H1 (cell line): ENCODE measurements around the gene PSMA5. TPM values are rescaled to one million over a fixed set of nuclear protein-coding genes. Genes with fewer than 3 reads are reported as not detected.

ENCODE experiments used
- CTCF ChIA-PET: fragments of 300-600 bp; sonication (Branson Sonifier 250); formaldehyde crosslinking; loops from one replicate; lab custom pipeline; 2021; ENCODE audit not compliant: partially characterized antibody; lab: Charles Lee
- POLR2A ChIA-PET: fragments of 300-600 bp; sonication (Branson Sonifier 250); formaldehyde crosslinking; loops from one replicate; lab custom pipeline; 2021; ENCODE audit warnings: inconsistent platforms; ENCODE audit not compliant: partially characterized antibody; lab: Charles Lee
- DNase-seq, 2 experiments: peaks; one replicate each; pipeline versions ENCODE4 v3.0.0 to v3.0.0-alpha.2; 2010 to 2022; ENCODE audit warnings: low spot score in 2 of 2, low read depth in 1 of 2, mixed read lengths in 1 of 2
- FAIRE-seq: peaks from 2 replicates; lab custom pipeline; 2011; peaks lifted over from hg19 to GRCh38; lab: Jason Lieb, UNC
- H2AFZ ChIP-seq: 2 replicates; pipeline ENCODE4 v1.8.1; 2012; ENCODE audit warnings: low read length, inconsistent platforms
- H2AK5ac ChIP-seq: 2 replicates; pipeline ENCODE4 v1.6.1; 2013; ENCODE audit warnings: low read depth, low read length
- H2BK120ac ChIP-seq: replicated peaks from 2 replicates; pipeline ENCODE3; 2013; ENCODE audit warnings: low read depth, low read length, inconsistent platforms
- H2BK12ac ChIP-seq: 2 replicates; pipeline ENCODE4 v1.6.1; 2013; ENCODE audit warnings: low read depth, low read length
- H2BK15ac ChIP-seq: 2 replicates; pipeline ENCODE4 v1.6.1; 2013; ENCODE audit warnings: low read length
- H2BK20ac ChIP-seq: 2 replicates; pipeline ENCODE4 v1.6.1; 2013; ENCODE audit warnings: low read length
- H2BK5ac ChIP-seq: 2 replicates; pipeline ENCODE4 v1.6.1; 2013; ENCODE audit warnings: low read depth, low read length
- H3K14ac ChIP-seq: 2 replicates; pipeline ENCODE4 v1.6.1; 2013; ENCODE audit warnings: inconsistent platforms; ENCODE audit not compliant: insufficient read length
- H3K18ac ChIP-seq: 2 replicates; pipeline ENCODE4 v1.6.1; 2013; ENCODE audit warnings: low read length; ENCODE audit errors: extremely low read depth
- H3K23ac ChIP-seq: 2 replicates; pipeline ENCODE4 v1.6.1; 2013; ENCODE audit warnings: inconsistent platforms; ENCODE audit not compliant: insufficient read length
- H3K23me2 ChIP-seq: 2 replicates; pipeline ENCODE4 v1.6.1; 2013; ENCODE audit warnings: low read depth, low read length
- H3K27ac ChIP-seq: 2 replicates; pipeline ENCODE4 v1.6.1; 2011; ENCODE audit warnings: low read depth, low read length, inconsistent platforms
- H3K27me3 ChIP-seq, 4 experiments: replicated peaks in 1 of 4; 1 replicate in 1 of 4; 2 replicates in 3 of 4; pipeline versions ENCODE4 v1.6.1 to v1.8.1; 2011 to 2013; ENCODE audit warnings: low read length in 3 of 4, mild to moderate bottlenecking in 3 of 4, inconsistent platforms in 2 of 4, mixed read lengths in 2 of 4, moderate library complexity in 1 of 4; ENCODE audit not compliant: control insufficient read depth in 3 of 4, insufficient read depth in 3 of 4; ENCODE audit errors: extremely low read depth in 1 of 4
- H3K36me3 ChIP-seq, 4 experiments: 2 replicates each; pipeline versions ENCODE4 v1.6.1 to v1.8.1; 2011 to 2013; ENCODE audit warnings: mild to moderate bottlenecking in 4 of 4, low read length in 3 of 4, moderate library complexity in 2 of 4, control low read depth in 1 of 4, inconsistent platforms in 1 of 4; ENCODE audit not compliant: insufficient read depth in 4 of 4, control insufficient read depth in 2 of 4
- H3K4ac ChIP-seq: replicated peaks from 2 replicates; pipeline ENCODE3; 2013; ENCODE audit warnings: low read length, low read depth, mixed read lengths, inconsistent platforms; ENCODE audit not compliant: insufficient read length
- H3K4me1 ChIP-seq, 4 experiments: replicated peaks in 1 of 4; 1 replicate in 1 of 4; 2 replicates in 3 of 4; pipeline versions ENCODE4 v1.6.1 to v1.8.1; 2011 to 2013; ENCODE audit warnings: low read length in 3 of 4, inconsistent platforms in 2 of 4, mixed read lengths in 1 of 4; ENCODE audit not compliant: insufficient read depth in 4 of 4, control insufficient read depth in 3 of 4
- H3K4me2 ChIP-seq, 2 experiments: 2 replicates each; pipeline versions ENCODE4 v1.6.1 to v1.8.1; 2011 to 2013; ENCODE audit warnings: low read depth in 2 of 2, low read length in 2 of 2, control low read depth in 1 of 2, inconsistent platforms in 1 of 2, mild to moderate bottlenecking in 1 of 2; ENCODE audit not compliant: insufficient read depth in 1 of 2
- H3K4me3 ChIP-seq, 4 experiments: fragments of 200-600, 300-600 bp in 1 of 4; sonication (generic), shearing (Covaris generic), sonication (Bioruptor Twin) in 1 of 4; 2 replicates each; pipeline versions ENCODE4 v1.5.1 to v1.8.1; 2011 to 2016; ENCODE audit warnings: low read length in 4 of 4, low read depth in 3 of 4, control low read depth in 2 of 4, inconsistent platforms in 2 of 4, mild to moderate bottlenecking in 2 of 4, mixed read lengths in 1 of 4, moderate library complexity in 1 of 4; ENCODE audit not compliant: insufficient read depth in 2 of 4; ENCODE audit errors: extremely low read depth in 1 of 4
- H3K56ac ChIP-seq: replicated peaks from 2 replicates; pipeline ENCODE3; 2013; ENCODE audit warnings: low read depth, mild to moderate bottlenecking, mixed read lengths, low read length, inconsistent platforms; ENCODE audit not compliant: insufficient read length
- H3K79me1 ChIP-seq: 2 replicates; pipeline ENCODE4 v1.6.1; 2013; ENCODE audit warnings: low read depth, low read length, control low read depth
- H3K79me2 ChIP-seq, 2 experiments: 2 replicates each; pipeline versions ENCODE4 v1.6.1 to v1.8.1; 2012 to 2013; ENCODE audit warnings: low read length in 2 of 2, mild to moderate bottlenecking in 2 of 2, inconsistent platforms in 1 of 2; ENCODE audit not compliant: insufficient read depth in 2 of 2, control insufficient read depth in 1 of 2
- H3K9ac ChIP-seq, 4 experiments: replicated peaks in 1 of 4; 1 replicate in 1 of 4; 2 replicates in 3 of 4; pipeline versions ENCODE4 v1.6.1 to v1.8.1; 2011 to 2013; ENCODE audit warnings: low read depth in 3 of 4, low read length in 3 of 4, control low read depth in 2 of 4, mild to moderate bottlenecking in 2 of 4, moderate library complexity in 2 of 4, inconsistent platforms in 1 of 4; ENCODE audit errors: extremely low read depth in 1 of 4
- H3K9me3 ChIP-seq, 2 experiments: 2 replicates each; pipeline versions ENCODE4 v1.6.1 to v1.8.1; 2012 to 2013; ENCODE audit warnings: mild to moderate bottlenecking in 2 of 2, moderate library complexity in 2 of 2, control low read depth in 1 of 2, inconsistent platforms in 1 of 2, low read depth in 1 of 2, low read length in 1 of 2, mixed read lengths in 1 of 2; ENCODE audit not compliant: insufficient read depth in 2 of 2
- H4K20me1 ChIP-seq, 2 experiments: replicated peaks in 1 of 2; 2 replicates each; pipeline versions ENCODE3 to v1.8.1; 2011 to 2013; ENCODE audit warnings: inconsistent platforms in 2 of 2, low read length in 2 of 2, mild to moderate bottlenecking in 1 of 2; ENCODE audit not compliant: insufficient read depth in 2 of 2, control insufficient read depth in 1 of 2
- H4K5ac ChIP-seq: 2 replicates; pipeline ENCODE4 v1.6.1; 2013; ENCODE audit warnings: low read length, low read depth, mixed read lengths, inconsistent platforms; ENCODE audit not compliant: insufficient read length
- H4K8ac ChIP-seq: 2 replicates; pipeline ENCODE4 v1.8.0; 2013; ENCODE audit warnings: mild to moderate bottlenecking, moderate library complexity, low read length, inconsistent platforms; ENCODE audit not compliant: insufficient read depth; ENCODE audit errors: extremely low read depth
- H4K91ac ChIP-seq: replicated peaks from 2 replicates; pipeline ENCODE3; 2013; ENCODE audit warnings: low read length, mixed read lengths, inconsistent platforms; ENCODE audit not compliant: insufficient read length
- ASH2L ChIP-seq: fragments of 200-600, 300-600 bp; sonication (generic); IDR thresholded peaks from one replicate; pipeline ENCODE4 v1.7.1; 2017; ENCODE audit warnings: low read length
- ATF2 ChIP-seq: IDR thresholded peaks from 2 replicates; pipeline ENCODE4 v1.6.1; 2012; ENCODE audit warnings: low read length, inconsistent platforms
- BRCA1 ChIP-seq: IDR thresholded peaks from 2 replicates; pipeline ENCODE4 v1.6.1; 2012; ENCODE audit warnings: low read depth, low read length, improper control_type of control experiment
- CBX8 ChIP-seq: fragments of 300-800, 300-1000 bp; sonication (generic); IDR thresholded peaks from 2 replicates; pipeline ENCODE4 v1.7.1; 2016; ENCODE audit warnings: low read depth, low read length, borderline replicate concordance
- EP300 ChIP-seq, 2 experiments: IDR thresholded peaks; 1 replicate in 1 of 2; 2 replicates in 1 of 2; pipeline ENCODE4 v1.6.1; 2011 to 2012; ENCODE audit warnings: low read depth in 2 of 2, low read length in 2 of 2, mild to moderate bottlenecking in 2 of 2, borderline replicate concordance in 1 of 2, inconsistent platforms in 1 of 2, moderate library complexity in 1 of 2
- JUN ChIP-seq: IDR thresholded peaks from 2 replicates; pipeline ENCODE4 v1.6.1; 2011; ENCODE audit warnings: low read depth, mild to moderate bottlenecking, improper control_type of control experiment, low read length
- POLR2AphosphoS5 ChIP-seq: IDR thresholded peaks from 2 replicates; pipeline ENCODE4 v1.6.1; 2011; ENCODE audit warnings: low read depth, low read length
- RXRA ChIP-seq: IDR thresholded peaks from 2 replicates; pipeline ENCODE4 v1.6.1; 2011; ENCODE audit warnings: low read depth, mild to moderate bottlenecking, low read length, moderate library complexity; ENCODE audit not compliant: insufficient read depth
- SIRT6 ChIP-seq: IDR thresholded peaks from one replicate; pipeline ENCODE4 v1.7.1; 2012; ENCODE audit warnings: low read length, inconsistent platforms
- SP4 ChIP-seq: IDR thresholded peaks from 2 replicates; pipeline ENCODE4 v1.6.1; 2012; ENCODE audit warnings: low read length, inconsistent platforms
- TAF1 ChIP-seq: IDR thresholded peaks from 2 replicates; pipeline ENCODE4 v1.6.1; 2011; ENCODE audit warnings: mild to moderate bottlenecking, low read depth, low read length
- WGBS, 2 experiments: shearing (Covaris generic) in 1 of 2; methylation state at CpG; one replicate each; pipeline versions ENCODE4 v1.1.6 to v1.1.7; 2013 to 2015; ENCODE audit warnings: low lambda C conversion rate in 2 of 2, mixed read lengths in 2 of 2, inconsistent platforms in 1 of 2, low coverage in 1 of 2, missing lambda C conversion rate in 1 of 2; ENCODE audit not compliant: insufficient replicate concordance in 2 of 2, insufficient coverage in 1 of 2, insufficient read length in 1 of 2; ENCODE audit errors: extremely low coverage in 1 of 2, missing lambda C conversion rate in 1 of 2; 5-methylcytosine and 5-hydroxymethylcytosine counted together
- polyA plus RNA-seq, 7 experiments: library from polyadenylated mRNA; depleted of rRNA in 3 of 7; stranded (reverse) in 5 of 7; unstranded in 2 of 7; fragments of >200 nt in 5 of 7; fragments of 200-250 nt in 2 of 7; gene quantifications; 1 replicate in 5 of 7; 2 replicates in 1 of 7; 4 replicates in 1 of 7; pipeline versions ENCODE4 v1.2.1 to v1.2.3, GENCODE V29; 2011 to 2013; ENCODE audit warnings: missing spikeins in 2 of 7, mixed read lengths in 2 of 7
- total RNA-seq: library from RNA; stranded (reverse); fragmentation: NEBNext Ultra II Directional; extraction: Animal tissue kit (Norgen Biotek cat#: 25700); gene quantifications from 2 replicates; pipeline ENCODE4 v1.2.1, GENCODE V29; 2021
- TF ChIP-seq, protein P1 (sequence below): IDR thresholded peaks from 2 replicates; pipeline ENCODE4 v1.6.1; 2011; ENCODE audit warnings: low read length, improper control_type of control experiment

The PSMA5 gene
- total and polyA plus RNA-seq, 2 of the 8 experiments (the other 6 are each of a cell fraction or from before 2014, with no cell fraction given) = 140 to 166 TPM

DNA sequence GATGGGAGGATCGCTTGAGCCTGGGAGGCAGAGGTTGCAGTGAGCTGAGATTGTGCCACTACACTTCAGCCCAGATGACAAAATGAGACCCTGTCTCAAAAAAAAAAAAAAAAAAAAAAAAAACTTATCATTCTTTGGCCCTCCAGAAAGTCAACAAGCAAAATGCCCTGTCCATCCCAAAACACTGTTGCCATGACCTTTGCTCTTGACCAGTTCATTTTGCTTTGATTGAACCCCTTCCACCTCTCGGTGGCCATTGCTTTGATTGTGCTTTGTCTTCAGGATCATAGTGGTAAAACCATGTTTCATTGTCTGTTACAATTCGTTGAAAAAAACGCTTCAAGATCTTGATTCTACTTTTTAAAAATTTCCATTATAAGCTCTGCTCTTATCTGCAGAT is 31.6 kb upstream of the PSMA5 start:
- H4K91ac ChIP-seq = no peak overlapping the region
- POLR2A ChIA-PET = interaction anchor here (1.2 kb wide), 1 partner anchor 62 kb away, joined by 3 read pairs; no protein-coding TSS in a partner anchor
- no peak overlapping the region for H2BK12ac ChIP-seq
- H3K23ac ChIP-seq = no peak overlapping the region
- H3K27me3 ChIP-seq = no peaks in the 10 kb centered on the region
- no peak overlapping the region for H3K27ac ChIP-seq
- no peaks in the 10 kb centered on the region for H3K36me3 ChIP-seq
- no peak overlapping the region for H2BK5ac ChIP-seq
- no peak overlapping the region for H3K9ac ChIP-seq
- H3K9me3 ChIP-seq = peaks cover 4 to 16% of the 10 kb centered on the region in 2 experiments
- no peak overlapping the region for H2BK15ac ChIP-seq
- no peak overlapping the region for H4K5ac ChIP-seq
- CTCF ChIA-PET = interaction anchor here (1.2 kb wide), 1 partner anchor 36 kb away, joined by 3 read pairs; the partner anchor contains the start of gene CYB561D1
- no peak for FAIRE-seq
- no peak overlapping the region for H4K8ac ChIP-seq
- H3K4me3 ChIP-seq = no peak overlapping the region
- no peak overlapping the region for H2AFZ ChIP-seq
- no peaks in the 10 kb centered on the region for H3K4me1 ChIP-seq
- no peak for DNase-seq
- no peak overlapping the region for H2AK5ac ChIP-seq
- H2BK20ac ChIP-seq = no peak overlapping the region
- WGBS, 2 experiments = 98% methylated on average over 4 of the region's 4 CpGs; no CpG with 5 or more reads in 1 of the 2 experiments
- H3K79me1 ChIP-seq = no peaks in the 10 kb centered on the region
- H3K18ac ChIP-seq = no peak overlapping the region
- H3K23me2 ChIP-seq = no peaks in the 10 kb centered on the region
- no peak overlapping the region for H3K4ac ChIP-seq
- no peaks in the 10 kb centered on the region for H3K79me2 ChIP-seq
- H4K20me1 ChIP-seq = no peaks in the 10 kb centered on the region
- no peak overlapping the region for H3K14ac ChIP-seq
- H2BK120ac ChIP-seq = no peak overlapping the region
- no peak overlapping the region for H3K56ac ChIP-seq
- H3K4me2 ChIP-seq = no peak overlapping the region
- no peak for TF ChIP-seq SP4
- no peak for TF ChIP-seq ATF2
- TF ChIP-seq JUN = no peak
- no peak for TF ChIP-seq SIRT6
- TF ChIP-seq TAF1 = no peak
- TF ChIP-seq, protein P1, sequence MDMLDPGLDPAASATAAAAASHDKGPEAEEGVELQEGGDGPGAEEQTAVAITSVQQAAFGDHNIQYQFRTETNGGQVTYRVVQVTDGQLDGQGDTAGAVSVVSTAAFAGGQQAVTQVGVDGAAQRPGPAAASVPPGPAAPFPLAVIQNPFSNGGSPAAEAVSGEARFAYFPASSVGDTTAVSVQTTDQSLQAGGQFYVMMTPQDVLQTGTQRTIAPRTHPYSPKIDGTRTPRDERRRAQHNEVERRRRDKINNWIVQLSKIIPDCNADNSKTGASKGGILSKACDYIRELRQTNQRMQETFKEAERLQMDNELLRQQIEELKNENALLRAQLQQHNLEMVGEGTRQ = no peak
- TF ChIP-seq POLR2AphosphoS5 = no peak
- no peak for TF ChIP-seq BRCA1
- no peak for TF ChIP-seq EP300 (IDR thresholded peaks at IDR 0.05; ENCODE audit: borderline replicate concordance in 1 of 2, low read depth in 2 of 2, low read length in 2 of 2)
- TF ChIP-seq CBX8 = no peak
- TF ChIP-seq ASH2L = no peak
- TF ChIP-seq RXRA = no peak
